GM19193 (cell line): ENCODE measurements around the gene DNPEP.

Experiments used
- POLR2A ChIP-seq: IDR thresholded peaks from 4 replicates; pipeline ENCODE4 v1.6.1; 2011; ENCODE audit not compliant: insufficient read depth, insufficient read length; ENCODE audit errors: extremely low read depth

DNPEP gene

DNA sequence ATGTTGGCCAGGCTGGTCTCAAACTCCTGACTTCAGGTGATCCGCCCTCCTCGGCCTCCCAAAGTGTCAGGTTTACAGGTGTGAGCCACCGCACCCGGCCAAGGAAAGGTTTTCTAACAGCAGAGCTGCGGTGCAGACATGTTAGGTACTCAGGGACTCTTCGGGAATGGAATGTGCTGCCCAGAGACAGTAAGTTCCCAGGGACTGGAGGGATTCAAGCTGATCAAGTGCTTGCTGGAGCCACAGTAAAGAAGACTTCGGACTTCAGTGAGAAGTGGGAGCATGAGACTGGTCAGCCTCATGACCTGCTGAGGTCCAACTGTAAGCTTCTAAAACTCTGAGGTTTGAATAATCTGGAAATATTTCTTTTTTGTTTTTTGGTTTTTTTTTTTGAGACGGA, 22.7 kb upstream of the DNPEP start:
- TF ChIP-seq POLR2A = no peak

DNA sequence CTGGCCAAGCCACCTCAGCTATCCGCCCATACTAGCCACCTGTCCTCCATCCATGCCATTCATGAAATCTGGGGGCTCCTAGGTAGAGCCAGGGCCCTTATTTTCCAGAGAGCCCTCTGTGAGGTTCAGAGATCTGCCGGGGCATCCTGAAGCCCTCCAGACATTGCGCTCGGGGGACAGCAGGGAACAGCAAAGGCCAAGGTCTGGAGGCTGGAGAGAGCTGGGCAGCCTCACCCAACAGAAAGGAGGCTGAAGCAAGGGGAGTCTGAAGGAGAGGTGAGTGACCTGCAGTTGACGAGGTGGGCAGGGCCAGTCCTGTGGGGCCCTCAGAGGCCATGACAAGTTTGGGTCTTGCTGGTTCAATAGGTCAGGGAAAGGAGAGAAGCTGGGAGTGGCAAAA, 21.9 kb upstream of the DNPEP start:
- no peak for TF ChIP-seq POLR2A

DNA sequence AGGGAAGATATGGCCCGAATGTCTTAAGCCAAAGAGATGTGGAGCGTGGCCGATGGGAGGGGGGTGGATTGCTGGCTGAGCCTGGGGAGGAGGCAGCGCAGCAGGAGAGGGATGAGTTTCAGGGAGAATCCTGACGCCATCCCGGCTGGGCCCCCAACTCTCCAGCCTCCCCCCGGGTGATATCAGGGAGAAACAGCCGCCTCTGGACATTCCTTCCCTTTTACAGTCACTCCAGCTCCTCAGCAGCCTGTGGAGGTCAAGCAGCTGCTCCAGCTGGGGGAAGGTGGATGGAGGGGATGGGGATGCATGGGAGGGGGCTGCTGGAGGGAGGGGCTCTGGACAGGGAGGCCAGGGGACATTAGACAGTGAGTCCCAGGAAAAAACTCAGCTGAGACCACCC, 20.9 kb upstream of the DNPEP start:
- TF ChIP-seq POLR2A = no peak

DNA sequence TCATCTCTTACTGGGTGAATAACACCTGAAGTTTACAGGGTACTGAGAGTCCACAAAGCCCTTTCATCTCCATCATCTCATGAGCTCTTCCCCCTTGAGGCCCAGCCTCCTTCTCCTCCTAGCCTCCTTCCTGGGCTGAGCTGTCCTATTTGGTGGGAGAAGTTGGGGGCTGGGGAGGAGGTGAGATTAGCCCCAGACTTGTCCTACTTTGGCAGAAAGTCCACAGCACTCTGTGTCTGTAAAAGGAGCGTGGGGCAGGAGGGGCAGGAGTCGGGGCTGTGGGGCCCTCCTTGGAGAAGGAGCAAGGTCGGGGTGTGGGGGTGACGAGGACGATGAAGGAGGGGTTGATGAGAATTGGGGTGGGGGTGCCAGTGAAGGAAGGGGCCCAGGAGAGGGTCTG, 20.5 kb upstream of the DNPEP start:
- TF ChIP-seq POLR2A = no peak

DNA sequence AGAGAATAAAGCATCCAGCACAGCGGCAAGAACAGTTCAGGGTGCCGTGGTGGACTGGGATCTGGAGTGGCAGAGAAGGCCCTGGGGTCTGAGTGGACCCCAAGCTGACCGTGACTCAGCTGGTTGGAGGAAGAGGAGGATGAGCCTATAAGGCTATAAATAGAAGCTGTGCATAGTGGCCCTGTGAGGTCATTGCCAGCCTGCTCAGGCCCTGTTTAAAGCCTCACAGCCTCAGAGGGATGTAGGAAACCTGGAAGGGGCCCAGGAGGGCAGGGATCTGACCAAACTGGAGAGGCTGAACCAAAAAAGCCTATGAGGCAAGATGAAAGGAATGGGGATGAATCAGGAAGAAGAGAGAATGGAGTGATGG, 19.1 kb upstream of the DNPEP start:
- TF ChIP-seq POLR2A = no peak

DNA sequence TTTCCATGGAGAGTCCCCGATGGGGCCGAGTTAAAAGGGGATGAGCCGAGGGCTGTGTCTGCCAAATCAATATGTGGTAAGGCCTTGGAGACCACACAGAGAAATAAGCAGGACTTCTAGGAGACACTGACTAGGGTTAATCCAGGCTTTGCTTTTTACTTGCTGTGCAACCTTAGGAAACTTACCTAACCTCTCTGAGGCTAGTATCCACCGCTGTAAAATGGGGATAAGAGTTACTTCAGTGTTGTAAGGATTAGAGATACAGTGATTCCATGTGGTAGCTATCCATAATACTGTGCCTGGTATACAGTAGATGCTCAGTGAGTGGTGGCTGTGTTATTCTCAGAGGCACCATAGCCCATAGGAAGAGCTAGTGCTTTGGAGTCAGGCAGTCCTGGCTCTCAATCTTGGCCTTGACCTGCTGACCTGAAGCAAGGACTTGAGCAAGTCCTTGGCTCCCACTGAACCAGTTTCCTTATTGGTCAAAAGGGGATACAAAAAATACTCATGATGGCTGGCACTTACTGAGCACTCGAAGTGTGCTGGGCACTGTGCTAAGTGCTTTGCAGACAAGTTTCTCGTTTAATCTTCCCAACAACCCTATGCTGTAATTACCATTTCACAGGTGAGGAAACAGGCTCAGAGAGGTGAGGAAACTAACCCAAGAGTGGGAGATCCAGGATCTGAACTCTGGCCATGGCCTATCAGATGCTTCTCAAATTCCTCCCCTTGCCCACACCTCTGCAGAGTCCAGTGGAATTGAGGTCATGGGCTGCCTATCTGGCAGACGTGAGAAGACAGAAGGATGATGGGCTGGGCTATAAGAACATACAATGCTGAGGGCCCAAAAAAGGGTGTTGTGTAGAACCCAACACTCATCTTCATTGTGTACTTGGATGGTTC, 18.5 kb upstream of the DNPEP start:
- no peak for TF ChIP-seq POLR2A

DNA sequence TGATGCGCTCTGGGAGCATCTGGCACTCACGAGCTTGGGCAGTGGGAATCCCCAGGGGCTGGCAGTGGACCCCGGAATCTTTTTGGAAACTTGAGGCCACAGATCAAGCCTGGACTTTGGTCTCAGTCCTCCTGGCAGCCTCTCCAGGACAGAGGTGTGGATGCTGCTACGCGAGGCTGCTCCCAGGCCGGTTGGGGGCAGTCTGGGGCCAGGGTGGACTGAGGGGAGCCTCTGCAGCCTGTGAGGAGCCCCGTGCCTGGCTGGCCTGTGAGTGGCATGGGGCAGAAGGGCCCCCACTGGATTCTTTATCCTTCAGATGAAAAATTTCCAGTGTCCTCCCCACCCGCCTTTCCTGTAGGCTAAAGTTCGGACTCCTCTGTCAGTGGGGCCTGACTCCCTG, 17.7 kb upstream of the DNPEP start:
- TF ChIP-seq POLR2A = no peak

DNA sequence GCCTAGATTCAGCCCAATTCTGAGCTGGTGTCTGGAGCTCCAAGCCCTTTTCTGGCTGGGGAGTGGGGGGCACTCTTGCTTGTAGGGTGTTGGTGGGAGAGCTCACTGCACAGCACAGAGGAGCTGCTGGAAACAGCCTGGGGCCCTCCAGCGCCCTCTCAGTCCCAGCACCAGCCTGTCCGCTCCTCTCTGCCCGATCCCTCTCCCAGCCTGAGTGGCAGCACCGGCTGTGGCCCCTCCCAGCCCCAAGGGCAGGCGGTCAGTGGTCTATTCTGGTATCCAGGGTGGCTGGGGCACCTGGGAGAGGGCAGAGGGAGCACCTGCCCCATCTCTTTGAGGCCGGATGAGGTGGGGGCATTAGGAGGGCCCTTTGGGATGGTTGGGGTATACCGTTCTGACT, 17.2 kb upstream of the DNPEP start:
- no peak for TF ChIP-seq POLR2A

DNA sequence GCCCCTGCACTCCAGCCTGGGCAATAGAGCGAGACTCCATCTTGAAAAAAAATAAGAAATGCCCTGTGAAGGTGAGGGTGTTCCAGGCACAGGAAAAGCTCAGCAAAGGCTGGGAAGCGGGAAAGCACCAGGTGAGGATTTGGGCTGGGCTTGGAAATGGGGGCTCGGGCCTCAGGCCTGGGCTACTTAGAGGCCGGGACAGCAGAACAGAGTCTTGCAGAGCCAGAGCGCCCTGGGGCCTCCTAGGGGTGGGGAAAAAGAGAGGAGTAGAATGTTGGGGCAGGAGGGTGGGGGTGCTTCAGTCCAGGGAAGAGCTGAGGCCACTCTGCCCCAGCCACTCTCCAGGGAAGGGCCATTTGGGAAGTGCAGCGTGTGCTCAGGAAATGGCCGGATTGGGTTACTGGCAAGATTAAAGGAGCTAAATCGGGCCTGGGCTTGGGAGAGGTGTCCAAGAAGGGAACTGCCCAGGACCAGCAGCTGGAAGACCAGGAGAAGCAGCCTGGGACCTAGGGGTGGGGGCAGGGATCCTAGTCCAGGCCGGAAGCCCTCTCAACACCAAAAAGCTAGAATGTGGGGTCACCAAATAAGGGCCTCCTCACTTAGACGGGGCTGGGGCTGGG, 16.7 kb upstream of the DNPEP start:
- no peak for TF ChIP-seq POLR2A

DNA sequence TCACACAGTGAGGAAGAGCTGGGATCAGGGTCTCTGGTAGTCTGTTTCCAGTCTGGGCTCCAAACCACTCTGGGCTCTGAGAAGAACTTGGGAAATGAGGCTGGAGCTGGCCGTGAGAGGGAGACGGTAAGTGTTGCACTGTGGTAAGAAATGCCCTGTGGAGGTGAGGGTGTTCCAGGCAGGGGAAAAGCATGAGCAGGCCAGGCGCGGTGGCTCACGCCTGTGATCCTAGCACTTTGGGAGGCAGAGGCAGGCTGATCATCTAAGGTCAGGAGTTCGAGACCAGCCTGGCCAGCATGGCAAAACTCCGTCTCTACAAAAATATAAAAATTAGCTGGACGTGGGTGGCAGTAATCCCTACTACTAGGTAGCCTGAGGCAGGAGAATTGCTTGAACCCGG, 16.1 kb upstream of the DNPEP start:
- no peak for TF ChIP-seq POLR2A

DNA sequence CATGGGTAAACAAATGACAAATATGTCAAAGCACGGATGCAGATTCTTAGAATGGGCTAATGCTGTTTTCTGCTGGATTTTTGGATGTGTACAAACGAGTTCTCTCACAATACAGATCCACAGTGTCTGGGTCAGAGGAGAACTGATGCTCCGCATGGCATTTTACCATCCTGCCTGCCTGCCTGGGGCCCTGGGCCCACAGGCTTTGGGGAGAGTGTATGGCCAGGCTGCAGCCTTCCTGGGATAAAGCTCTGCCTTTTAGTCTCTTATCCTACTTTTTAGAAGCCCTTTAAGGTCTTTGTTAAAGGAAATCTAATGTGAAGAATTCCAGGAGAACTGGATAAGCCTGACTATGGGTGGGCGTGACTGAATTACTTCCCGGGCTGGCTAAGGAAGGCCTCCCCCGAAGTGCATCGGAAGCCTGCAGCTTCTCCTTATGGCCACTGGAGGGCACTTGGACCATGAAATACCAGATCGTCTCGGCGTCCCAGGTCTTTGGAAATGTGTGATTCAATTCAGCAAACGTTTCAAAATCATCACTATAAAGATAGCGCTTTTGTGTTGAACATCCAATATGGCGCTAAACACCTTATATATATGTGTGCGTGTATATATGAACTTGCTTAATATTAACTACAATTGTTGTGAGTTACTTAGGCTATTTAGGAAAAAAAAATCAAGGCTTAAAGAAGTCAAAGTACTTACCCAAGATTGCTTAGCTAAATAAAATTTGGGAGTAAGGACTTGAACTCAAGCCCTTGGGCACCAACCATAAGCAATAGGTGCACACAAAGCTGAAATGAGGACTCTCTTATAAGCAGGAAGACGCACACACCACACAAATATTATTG, 15.2 kb upstream of the DNPEP start:
- TF ChIP-seq POLR2A = no peak

DNA sequence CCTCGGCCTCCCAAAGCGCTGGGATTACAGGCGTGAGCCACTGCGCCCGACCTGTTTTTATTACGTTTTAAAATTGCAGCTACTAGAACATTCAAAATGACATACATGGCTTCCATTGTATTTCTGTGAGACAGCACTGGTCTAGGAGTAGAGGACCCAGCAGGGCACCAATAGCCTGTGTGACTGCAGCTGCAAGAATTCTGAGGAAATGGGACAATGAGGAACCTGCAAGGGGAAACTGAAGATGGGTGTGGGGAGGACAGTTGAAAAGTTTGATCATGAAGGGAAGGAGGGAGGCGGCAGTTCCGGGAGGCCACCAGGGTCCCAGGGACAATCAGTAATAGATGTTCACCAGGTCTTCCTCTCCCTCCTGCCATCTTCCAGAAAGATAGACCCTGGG, 13.9 kb upstream of the DNPEP start:
- no peak for TF ChIP-seq POLR2A

DNA sequence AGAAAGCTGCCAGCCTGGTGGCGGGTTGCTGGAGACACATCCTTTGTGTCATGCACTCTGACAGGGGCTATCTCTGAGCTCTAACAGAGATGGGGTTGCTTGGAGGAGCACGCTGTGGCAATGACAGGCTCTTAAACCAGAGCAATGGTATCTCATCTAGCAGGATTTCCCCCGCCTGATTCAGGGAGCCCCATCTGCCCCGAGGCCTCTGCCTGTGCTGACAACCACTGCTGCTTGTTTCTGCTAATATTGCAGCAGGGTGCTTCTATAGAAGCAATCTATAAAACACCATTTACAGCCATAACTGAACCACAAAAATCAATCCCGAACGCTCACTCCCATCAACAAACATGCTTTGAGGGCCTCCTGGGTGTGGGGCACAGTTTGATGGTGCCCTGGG, 12.8 kb upstream of the DNPEP start:
- no peak for TF ChIP-seq POLR2A

DNA sequence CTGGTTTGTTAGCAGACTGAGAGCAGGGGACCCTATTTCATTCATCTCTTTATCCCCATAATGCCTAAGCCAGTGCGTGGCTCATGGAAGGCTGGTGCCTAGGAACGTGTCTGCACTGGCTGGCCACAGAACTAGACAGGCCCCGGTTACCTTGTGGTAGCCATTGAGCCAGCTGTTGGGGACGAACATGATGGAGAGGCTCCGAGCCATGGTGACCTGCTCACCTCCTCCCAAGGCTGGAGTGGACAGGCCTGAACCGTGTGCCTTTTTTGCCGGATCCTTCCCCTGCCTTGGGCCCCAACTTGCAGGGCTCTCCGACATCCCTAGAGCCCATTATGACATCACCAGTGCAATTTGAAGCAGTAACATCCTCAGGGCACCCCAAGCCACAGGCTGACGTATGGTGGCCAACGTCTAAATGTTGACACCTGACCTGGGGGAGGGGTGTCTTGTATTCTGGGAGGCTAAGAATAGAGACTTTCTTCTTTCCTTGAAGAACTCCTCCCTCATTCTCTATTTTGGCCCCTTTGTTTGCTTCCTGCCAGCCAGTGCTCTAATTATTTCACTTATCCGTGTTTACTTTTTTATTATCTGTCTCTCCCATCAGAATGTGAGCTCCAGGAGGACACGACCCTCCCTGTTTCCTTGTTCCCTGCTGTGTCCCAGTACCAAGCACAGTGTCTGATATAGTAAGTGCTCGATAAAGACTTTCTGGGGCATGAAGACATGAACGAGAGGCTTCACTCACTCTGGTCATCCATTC, 12.2 kb upstream of the DNPEP start:
- TF ChIP-seq POLR2A = no peak
